ENCODE results near the gene RAD51B.

The RAD51B gene

DNA sequence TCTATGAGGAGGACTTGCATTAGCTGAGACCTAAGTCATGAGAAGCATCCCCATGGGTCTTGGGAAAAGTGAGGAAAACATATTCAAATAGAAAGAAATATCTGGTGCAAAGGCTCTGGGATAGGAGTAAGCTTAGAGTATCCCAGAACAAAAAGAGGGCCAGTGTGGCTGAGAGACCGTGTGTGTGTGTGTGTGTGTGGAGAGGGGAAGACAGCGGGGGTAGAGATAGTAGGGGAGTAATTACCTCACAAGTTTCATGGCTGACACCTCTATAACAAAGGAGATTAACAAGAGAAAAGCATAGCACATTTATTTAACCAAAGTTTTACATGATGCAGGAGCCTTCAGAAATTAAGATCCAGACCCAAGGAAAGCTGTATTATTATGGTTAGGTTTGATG lies 440.5 kb downstream of the RAD51B start:
- no peak for DNase-seq

DNA sequence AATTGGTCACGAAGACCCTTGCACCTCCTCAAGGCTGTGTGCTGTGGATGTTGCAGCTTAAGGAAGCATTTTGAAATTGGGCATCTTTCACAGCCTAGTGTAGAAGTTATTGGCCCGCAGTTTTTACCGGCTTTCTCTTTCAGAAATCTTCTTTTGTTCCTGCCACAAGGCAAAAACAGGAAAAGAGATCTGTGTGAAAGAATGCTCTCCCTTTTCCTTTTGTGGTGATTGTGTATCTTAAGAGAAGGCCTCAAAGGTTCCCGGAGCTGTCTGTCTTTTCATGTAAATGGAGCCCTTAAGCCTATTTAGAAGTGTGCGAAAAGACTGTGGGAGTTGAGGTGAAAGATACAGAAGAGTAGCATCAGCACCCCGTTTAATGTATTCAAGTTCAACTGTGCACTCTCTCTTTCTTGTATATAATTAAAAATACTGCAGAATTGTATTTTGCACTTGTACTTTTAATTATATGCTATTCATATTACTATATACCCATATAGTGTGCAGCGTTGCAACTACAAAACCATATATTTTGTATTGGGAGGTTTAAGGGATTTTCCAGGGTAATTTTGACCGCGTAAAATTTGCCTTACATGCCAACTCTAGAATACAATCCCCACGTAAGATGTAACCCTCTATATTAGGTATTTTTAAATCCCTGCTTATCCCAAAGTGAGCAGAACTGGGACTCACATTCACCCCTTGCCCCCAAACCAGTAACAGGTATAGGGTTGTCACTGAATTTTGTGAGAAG lies 441.7 kb downstream of the RAD51B start:
- DNase-seq = no peak

DNA sequence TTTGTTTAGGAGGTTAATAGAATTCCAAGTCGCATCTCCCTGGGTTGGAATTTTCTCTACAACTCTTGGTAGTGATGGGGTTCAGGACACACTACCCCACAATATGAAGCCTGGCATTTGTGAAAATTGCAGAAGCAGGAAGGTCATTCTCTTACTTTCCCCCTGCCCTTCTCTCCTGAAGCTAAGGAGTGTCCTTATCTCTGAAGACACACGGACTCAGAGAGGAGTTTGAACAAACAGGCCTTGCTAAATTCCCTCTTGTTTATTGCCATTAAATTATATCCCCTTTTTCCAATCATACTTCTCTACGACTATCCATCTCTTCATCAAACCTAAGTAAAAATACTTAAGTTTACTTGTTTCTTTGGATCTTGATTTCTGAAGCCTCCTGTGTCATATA lies 443.0 kb downstream of the RAD51B start:
- no peak for DNase-seq

GRCh38 chr14:68263563-68264259 lies 444.1 kb downstream of the RAD51B start:
- no peak for DNase-seq

DNA sequence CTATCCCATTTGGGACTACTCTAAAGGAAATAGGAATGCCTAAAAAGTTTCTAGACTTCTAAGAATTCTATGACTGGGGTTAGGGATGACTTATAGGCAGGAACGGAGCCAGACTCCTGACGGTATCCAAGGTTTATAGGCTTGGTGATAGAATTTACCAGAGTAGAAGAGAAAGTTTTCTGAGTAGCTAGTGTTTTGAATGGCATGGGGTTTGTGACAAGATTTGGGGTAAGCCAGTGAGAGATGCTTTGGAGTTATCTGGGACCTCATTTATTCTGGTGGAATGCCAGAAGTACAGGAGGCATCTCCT lies 444.6 kb downstream of the RAD51B start:
- no peak for DNase-seq

DNA sequence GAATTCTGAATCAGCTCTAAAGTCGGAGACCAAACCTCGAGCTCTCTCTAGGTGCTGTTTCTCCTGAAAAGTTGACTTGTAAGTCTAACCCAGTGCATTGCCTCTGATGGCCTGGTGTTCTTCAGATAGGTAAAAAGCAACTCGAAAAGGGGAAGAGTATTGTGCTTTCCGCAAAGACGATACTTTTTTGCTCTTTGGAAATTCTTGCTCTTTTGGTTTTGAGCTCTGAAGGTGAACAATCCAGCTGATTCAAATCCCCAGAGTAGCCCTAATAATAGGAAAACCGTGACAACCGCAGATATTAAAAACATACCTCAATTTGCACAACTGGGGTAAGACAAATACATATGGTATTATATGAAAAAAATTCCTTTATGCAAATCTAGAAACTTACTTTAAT lies 447.4 kb downstream of the RAD51B start:
- no peak for DNase-seq

DNA sequence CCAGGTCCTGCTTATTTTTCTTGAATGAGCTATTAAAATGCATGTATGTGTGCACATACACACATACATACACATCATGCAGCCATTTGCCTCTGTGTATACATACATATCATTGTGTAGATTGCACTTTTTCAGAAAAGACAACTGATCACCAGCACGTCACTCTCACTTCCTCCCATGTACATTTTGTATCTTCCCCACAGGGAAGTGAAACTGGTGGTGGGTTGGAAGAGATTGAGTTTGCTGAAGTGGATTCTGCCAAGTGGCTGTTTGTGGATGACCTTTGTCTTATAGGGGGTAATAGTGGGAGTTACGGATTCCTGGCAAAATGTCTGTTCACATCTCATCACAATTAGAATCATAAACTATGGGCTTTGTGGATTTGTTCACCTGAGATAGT lies 448.6 kb downstream of the RAD51B start:
- DNase-seq = no peak

DNA sequence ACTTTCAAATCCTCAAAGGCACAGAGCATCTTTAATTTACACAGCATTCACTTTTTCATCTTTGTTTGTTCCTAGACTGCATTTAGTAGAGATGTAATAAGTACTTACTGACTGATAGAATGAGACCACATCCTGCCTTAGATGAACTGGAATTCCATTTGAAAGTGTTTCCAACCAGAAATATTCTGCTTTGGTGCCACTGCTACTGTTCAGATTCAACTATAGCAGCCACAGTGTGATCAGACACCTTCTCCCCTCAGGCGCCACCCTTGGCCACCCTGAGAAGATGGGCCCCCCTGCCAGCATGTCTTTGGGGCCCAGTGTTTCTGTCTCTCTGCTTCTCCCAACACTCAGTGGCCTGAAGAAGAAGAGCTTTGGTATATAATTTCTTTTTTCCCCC lies 449.1 kb downstream of the RAD51B start:
- DNase-seq = no peak

GRCh38 chr14:68269136-68269927 lies 449.8 kb downstream of the RAD51B start:
- no peak for DNase-seq

GRCh38 chr14:68270342-68270741 lies 450.8 kb downstream of the RAD51B start:
- DNase-seq = no peak

DNA sequence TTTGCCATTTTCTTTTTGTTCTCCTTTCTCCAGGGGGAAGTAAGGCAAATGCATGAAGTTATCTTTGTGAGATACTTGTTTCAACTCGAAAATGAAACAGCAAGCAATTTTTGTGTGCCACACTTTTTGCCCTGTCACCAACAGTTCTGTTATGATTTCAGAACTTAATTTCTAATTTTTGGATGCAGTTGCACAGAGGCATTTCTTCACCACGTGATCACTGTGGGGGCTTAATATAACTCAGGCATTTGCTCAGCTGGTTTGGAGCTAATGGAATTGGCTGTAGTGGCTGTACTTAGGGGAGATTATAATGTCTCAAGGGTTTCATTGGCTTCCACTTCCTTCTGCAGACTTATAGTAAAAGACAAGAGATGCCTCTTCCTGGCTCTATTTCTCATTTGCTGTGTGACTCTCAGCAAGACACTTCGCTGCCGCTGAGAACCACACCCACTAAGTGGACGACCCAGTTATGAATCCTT lies 452.4 kb downstream of the RAD51B start:
- no peak for DNase-seq

DNA sequence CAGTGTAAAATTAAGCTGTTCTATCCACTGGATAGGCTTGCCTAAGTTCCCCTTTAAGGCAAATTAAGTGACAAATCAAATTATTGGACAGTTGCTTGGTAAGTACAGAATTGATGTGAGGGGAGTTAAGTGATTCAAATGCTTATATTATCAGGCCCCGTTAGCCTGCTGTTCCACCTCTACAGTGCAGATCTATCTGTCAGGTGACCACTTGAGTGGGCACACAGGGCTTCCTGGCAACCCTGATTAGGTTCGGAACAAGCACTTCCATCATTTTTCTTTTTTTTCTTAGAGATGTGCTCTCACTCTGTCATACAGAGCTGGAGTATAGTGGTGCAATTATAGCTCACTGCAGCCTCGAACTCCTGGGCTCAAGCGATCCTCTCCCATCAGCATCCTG lies 453.8 kb downstream of the RAD51B start:
- no peak for DNase-seq

- DNase-seq = no peak
These were observed 455.1 kb downstream of the RAD51B start for GRCh38 chr14:68274725-68275124.

GRCh38 chr14:68278576-68279436 lies 459.2 kb downstream of the RAD51B start:
- no peak for DNase-seq

DNA sequence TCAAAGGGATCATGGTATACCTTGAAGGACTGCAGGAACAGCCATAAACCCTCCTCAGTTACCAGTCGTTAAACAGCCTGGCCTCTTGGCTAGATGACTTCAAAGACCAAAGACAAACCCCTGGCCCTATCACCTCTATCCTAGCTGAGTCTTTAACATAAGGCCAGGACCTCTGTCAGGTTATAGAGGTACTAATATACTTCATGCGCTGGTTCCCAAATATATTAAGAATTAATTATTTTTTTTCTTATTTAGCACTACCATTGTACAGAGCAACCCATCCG lies 459.8 kb downstream of the RAD51B start:
- no peak for DNase-seq

GRCh38 chr14:68279777-68280233 lies 460.2 kb downstream of the RAD51B start:
- DNase-seq = no peak

DNA sequence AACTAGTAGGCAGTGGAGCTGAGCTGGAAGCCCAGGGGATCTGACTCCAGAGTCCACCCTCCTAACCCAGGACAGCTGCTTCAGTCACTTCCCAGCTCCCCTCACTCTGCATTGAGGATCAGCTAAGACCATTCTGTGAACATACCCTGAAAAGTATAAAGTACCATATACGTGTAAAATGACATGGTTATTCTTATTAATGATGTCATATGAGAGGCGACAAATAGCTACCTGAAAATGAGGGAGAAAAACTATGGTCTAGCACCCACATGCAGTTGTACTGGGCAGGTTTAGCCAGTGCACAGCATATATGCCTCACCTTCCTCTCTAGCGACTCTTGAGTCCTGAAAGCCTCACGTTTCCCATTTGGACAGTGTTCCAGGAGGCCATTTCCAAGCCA lies 461.9 kb downstream of the RAD51B start:
- DNase-seq = no peak

DNA sequence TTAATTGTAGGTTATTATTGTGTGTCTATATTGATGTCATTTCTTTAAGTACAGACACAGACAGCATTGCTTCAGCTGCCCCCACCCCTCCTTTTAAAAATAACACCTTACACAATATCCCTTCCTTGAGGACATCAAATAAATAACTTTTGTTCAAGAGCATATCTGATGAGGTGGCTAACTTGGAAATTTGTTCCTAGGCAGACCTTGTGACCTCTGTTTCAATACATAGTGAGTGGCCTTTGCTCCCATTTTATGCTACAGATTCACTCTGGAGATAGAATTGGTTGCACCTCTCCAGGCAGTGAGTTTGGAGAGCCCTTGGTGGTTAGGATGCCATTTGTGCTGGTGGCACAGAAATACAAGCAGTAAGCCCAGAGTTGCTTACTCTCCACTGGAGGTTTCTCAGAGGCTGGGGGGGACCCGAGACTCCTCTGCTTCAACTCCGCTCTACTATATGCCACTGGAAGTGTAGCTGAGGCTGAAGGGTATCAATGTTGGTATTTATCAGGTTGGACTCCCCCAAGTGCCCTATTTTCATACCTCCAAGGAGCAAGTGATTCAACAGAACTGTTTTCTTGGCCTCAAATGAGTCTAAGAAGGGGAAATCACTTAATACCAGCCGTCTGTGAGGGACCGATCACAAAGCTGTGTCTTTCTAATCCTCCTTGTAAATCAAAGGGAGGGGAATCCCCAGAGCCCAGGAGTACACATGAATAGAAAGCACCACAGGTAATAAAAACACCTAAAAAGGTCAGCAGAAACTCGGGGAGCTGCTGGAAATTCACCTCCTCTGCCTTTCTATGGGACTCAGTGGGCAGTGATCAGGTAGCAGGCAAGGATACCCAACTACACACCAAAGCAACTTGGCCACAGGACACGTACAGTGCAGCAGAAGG lies 463.1 kb downstream of the RAD51B start:
- DNase-seq = peak; percentile 16

DNA sequence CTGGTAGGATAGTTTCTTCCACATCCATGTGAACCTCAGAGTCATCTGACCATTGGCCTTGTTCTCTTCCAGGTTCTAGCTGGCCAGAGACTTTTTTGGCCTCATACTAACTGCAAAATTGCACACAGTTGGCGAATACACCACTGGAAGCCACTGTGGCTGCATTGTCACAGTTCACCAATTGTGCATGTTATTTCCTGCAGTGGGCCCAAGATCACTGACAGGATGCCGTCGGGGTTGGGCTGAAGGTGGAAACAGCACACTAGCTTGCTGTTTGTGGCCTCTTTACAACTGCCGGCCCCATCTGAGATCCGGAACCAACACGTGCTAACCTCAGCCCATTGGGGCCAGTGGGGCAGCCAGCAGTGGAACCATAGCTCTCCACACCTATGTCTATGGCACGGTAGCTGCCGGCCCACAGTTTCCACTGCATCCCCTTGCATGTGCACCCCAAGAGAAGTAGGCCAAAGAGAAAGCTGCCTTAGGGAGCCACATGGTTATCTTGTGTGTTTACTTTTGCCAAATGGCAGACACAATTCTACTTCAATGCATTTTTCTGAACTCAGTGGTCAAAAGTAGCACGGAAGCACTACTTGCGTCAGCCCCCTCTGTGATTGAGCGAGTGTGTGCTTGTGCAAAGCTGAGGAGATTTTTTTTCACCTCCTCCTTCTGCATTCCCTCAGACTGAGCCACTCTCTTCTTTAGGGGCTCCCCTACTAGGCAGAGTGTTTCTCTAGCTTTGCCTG lies 464.0 kb downstream of the RAD51B start:
- peak; percentile 74 for DNase-seq

- DNase-seq = no peak
These were observed 464.8 kb downstream of the RAD51B start for GRCh38 chr14:68284333-68284732.

GRCh38 chr14:68284834-68285233 lies 465.3 kb downstream of the RAD51B start:
- DNase-seq = no peak
